NCI-H82 treated with DMSO at 0.1 percent for 48 hours (cell line): Measurements from ENCODE around the gene ACTRT2.

Experiments
- DNase-seq: peaks from one replicate; lab custom pipeline; 2025; ENCODE audit not compliant: unreplicated experiment; lab: John Stamatoyannopoulos, UW

ACTRT2 gene

GRCh38 chr1:3002349-3003038, 18.8 kb upstream of the ACTRT2 start:
- no peak for DNase-seq

DNA sequence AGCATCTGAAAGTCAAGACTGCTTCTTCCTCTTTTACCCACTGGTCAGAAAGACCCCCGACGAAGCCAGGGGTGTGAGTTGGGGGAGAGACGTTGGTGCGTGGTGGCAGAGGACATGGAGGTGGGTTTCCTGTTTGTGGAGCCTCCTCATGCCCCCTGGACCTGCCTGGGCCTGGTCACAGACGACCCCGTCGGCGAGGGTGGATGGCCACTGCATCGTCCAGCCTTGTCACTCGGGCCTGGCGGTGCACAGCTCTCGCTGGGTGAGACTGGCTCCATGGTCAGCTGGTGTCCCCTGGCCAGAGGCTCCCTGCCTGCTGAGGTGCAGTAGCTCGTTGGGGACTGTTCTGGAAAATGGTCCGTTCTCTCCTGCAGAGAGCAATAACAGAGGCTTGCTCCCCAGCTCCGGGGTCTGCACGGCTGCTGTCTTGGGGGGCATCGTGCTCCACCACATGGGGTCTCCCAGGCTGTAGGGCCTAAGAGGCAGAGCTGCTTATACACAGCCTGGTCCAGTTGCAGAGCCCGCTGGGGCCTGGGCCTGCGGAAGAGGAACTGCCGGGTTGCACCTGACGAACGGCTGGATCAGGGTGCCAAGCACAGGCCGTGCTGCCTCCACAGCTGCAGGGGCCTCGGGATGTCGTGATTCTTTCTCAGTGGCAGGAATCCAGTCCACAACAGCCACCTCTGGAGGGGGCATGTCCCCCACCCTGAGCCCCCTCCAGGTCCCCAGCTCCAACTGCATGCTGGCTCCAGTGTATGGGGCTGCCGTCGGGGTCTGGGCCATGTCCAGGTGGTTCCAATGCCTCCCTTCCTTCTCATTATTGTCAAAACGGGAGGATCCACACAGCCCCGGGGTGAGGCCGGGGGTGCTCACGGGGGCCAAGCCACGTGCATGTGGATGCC, 18.0 kb upstream of the ACTRT2 start:
- DNase-seq, result no peak

GRCh38 chr1:3003941-3004270, 17.4 kb upstream of the ACTRT2 start:
- DNase-seq, result no peak

GRCh38 chr1:3004285-3005205, 16.7 kb upstream of the ACTRT2 start:
- DNase-seq, result no peak

DNA sequence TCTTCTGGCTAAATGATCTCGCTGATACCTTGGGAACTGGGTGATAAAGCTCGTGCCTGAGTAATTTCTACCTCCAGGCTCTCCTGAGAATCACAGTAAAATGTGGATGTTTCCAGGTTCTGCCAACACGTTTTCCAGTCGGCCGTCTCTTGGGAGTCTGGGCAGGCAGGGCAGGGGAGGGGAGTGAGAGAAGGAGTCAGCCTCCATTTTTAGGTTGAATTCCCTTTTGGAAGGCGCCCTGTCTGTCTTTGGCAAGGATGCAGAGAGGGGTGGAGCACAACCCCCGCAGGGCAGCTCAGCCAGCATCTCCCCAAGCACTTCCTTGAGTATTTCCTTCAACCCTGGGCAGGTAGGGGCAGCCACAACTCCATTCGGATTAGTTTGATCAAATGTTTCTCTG, 15.5 kb upstream of the ACTRT2 start:
- no peak for DNase-seq

DNA sequence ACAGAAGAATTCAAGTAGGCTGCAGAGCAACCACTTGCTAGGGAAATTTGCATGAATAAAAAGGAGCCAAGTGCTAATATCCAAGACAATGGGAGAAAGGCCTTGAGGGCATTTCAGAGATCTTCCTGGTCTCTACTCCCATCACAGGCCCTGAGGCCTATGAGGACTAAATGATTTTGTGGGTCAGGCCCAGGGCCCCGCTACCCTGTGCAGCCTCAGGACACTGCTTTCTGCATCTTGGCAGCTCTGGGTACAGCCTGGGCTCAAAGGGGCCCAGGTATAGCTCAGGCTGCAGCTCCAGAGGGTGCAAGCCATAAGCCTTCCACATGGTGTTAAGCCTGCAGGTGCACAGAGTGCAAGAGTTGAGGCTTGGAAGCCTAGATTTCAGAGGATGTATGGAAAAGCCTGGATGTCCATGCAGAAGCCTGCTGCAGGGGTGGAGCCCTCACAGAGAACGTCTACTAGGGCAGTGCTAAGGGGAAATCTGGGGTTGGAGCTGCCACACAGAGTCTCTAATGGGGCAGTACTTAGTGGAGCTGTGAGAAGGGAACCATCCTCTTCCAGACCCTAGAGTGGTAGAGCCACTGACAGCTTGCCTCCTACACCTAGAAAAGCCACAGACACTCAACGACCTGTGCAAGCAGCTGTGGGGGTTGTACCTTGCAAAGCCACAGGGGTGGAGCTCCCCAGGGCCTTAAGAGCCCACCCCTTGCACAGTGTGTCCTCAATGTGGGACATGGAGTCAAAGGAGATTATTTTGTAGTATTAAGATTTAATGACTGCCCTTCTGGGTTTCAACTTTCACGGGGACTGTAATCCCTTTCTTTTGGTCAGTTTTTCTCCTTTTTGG, 13.7 kb upstream of the ACTRT2 start:
- no peak for DNase-seq

DNA sequence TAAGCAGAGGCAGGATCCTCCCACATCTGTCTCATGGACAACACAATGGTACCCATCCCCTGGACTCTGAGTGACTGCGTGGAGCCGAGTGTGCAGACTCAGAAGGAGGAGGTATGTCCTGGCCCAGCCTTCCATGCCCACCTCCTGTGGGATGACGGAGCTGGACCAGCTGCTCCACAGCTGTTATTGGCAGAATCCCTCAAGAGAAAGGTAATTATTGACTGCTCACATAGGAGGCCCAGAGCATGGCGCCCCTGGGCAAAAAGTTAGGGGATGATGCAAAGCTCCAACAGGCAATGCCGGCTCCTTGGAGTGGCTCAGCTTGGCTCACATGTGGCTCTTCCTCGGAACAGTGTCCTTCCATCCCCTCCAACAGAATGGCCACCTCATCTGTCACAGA, 12.2 kb upstream of the ACTRT2 start:
- no peak for DNase-seq

DNA sequence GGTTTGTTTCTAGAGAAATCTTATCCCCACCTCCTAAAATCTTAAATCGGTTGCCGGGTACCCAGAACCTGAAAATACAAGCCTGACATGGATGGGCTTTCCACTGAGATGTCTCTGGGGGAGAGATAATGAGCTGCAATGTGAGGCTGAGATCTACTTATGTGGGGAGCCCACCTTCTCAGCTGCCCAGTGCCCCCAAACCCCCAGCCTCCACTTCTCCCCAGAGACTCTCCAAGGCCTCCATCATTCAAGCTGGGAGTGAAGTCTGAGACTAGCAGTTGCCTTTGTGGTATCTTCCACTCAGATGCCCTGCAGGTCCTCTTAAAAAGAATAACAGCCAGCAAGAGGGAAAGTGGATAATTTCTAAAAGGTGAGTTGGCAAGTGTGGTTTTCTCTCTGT, 11.7 kb upstream of the ACTRT2 start:
- DNase-seq, result no peak

- no peak for DNase-seq
Observed at GRCh38 chr1:3011127-3011526, 10.1 kb upstream of the ACTRT2 start.

- DNase-seq, result no peak
Observed at GRCh38 chr1:3011631-3012455, 9.4 kb upstream of the ACTRT2 start.

- no peak for DNase-seq
Observed at GRCh38 chr1:3012456-3013291, 8.6 kb upstream of the ACTRT2 start.

DNA sequence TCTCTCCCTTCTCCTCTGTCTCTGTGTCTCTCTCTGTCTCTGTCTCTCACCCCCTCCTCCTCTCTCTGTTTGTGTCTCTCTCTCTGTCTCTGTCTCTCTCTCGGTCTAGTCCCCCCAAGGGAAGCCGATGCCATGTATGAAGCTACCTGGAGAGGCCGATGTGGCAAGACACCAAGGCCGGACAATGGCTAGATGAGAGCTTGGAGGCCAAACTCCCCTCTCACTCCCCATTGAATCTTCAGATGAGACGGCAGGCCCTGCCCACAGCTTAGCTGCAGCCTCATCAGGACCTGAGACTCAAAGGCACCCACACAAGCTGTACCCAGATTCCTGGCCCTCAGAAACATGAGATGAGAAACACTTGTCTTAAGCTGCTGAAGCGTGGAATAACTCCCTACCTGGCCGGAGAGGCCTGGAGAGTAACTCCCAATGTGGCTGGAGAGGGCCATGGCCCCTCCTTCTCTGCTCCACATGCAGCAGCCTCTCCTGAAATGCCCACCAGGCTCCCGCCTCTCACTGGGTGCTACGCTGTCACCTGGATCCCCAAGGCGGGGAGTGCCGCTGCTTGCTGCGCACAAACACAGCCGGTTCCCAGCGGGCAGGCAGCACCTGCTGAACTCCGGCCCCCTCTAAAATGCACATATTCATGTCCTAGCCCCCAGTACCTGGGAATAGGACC, 7.8 kb upstream of the ACTRT2 start:
- DNase-seq, result no peak

DNA sequence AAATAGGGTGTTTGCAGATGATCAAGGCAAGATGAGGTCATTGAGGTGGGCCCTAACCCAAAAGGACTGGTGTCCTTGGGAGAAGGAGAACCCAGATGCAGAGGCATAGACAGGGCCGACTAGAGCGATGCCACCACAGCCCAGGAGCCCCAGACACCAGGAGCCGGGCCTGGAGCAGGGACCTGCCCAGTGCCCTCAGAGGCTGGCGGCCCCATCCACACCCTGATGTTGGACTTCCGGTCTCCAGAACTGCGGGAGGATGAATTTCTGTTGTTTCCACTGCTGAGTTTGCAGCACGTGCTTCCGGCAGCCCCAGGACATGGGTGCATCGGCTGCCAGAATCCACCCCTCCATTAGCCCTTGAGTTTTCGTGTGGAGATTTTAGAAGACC, 7.2 kb upstream of the ACTRT2 start:
- no peak for DNase-seq

DNA sequence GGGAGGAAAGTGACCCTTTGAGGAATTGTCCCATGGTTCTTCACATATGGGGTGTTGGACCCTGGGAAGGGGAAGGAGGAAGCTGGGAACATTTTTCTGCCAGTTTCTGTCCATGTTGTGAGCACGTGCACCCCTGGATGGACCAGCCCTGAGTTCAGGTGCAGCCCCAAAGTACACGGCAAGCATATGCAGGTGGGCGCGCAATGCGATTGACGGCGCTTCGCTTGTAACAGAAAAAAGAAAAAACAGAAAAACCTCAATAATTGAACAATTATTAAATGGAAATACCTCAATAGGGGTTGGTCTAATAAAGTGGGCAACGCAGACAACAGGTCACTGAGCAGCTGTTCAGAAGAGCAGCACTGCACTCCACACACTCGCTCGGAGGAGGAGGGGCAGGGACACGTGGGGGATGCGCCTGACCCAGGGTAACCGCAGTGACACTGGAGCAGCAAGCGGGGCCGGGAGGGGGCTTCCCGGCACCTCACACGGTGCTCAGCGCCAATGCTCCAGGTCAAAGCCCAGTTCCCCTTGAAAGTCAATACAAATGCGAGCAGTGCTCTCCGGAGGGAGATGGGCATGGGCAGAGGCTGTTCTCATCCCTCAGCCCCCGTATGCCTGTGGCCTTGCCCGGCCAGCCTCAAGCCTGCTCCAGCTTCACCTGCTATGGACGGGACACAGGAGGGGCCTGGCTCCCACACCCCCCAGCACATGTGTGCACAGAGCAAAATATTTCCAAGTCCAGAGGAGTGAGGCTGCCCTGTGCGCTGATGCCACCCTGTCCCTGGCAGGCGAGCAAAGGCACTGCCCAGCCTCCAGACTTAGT, 6.6 kb upstream of the ACTRT2 start:
- DNase-seq, result no peak

DNA sequence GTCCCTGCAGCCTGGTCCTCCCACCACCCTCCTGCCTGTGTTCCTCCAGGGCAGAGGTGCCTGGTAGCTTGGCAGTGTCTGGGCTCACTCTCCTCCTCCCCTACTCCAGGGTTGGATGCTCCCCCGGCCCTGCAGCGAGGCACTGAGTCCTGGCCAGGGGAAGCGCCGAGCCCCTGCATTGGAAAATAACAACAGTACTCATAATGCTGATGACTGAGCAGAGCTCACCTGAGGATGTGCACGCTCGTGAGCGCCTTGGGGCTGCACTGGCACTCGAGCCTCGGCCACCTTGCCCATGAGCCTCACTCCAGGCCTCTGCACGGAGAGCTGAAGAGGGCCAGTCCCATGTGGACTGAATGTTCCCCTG, 6.0 kb upstream of the ACTRT2 start:
- no peak for DNase-seq

DNA sequence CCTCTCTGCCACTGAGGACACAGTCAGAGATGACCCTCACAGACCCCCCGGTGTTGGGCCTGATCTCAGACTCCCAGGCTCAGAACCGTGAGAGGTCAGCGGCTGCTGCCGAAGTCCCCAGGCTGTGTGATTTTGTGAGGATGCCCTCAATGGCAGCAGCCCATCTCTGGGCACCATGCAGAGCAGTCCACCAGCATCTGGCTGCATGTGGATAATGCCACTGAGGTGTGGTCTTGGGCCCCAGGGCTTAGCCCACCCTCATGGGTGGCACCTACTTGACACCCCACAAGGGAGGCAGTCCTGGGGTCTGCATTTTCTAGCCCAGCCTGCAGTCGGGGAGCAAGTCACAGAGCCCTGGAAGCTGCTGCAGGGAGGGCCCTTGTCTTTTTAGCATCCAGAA, 5.5 kb upstream of the ACTRT2 start:
- DNase-seq, result no peak

DNA sequence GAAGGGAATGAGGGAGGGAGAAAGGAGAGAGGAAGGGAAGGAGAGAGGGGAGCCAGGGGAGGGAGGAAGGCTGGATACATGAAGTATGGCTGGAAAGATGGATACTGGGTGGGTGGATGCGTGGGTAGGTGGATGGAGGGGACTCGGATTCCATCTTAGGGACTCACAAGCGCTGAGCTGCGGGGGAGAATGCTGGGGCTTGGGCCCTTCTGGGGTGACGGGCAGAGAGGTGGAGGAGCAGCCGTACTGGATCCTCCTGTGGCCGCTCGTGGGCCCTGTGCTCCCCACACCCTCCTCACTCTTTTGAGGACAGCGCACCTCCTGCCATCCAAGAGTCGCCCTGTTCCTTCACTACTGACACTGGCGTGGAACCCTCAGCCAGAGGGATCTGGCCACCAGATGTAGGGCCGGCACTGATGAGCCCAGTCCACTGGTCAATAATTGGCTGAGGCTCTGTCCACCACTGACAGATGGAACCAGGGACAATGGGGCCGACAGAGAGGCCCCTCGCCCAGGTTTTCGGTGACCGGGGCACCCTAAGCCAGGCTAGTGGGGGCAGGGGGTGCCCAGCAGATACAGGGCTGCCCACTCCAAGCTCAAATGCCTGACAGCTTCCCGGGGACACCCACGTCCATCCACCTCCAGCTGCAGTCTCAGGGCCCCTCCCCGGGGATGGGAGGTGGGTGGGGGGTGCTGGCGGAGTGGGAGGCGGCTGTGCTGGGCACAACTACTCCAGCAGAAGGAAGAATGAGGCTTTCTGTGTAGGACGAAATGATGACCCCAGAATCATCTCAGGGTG, 4.4 kb upstream of the ACTRT2 start:
- no peak for DNase-seq
